Bladder microvascular endothelial cell (primary cell): ENCODE results near the gene CLMN. TPM values are rescaled to one million over a fixed set of nuclear protein-coding genes. Genes with fewer than 3 reads are reported as not detected.

Experiments used
- total RNA-seq: library from RNA; depleted of rRNA; stranded (reverse); fragments of >200 nt; gene quantifications from 2 replicates; pipeline ENCODE4 v1.2.3, GENCODE V29; 2014

CLMN gene
- 0.49 and 1.6 TPM in 2 replicates for total RNA-seq

DNA sequence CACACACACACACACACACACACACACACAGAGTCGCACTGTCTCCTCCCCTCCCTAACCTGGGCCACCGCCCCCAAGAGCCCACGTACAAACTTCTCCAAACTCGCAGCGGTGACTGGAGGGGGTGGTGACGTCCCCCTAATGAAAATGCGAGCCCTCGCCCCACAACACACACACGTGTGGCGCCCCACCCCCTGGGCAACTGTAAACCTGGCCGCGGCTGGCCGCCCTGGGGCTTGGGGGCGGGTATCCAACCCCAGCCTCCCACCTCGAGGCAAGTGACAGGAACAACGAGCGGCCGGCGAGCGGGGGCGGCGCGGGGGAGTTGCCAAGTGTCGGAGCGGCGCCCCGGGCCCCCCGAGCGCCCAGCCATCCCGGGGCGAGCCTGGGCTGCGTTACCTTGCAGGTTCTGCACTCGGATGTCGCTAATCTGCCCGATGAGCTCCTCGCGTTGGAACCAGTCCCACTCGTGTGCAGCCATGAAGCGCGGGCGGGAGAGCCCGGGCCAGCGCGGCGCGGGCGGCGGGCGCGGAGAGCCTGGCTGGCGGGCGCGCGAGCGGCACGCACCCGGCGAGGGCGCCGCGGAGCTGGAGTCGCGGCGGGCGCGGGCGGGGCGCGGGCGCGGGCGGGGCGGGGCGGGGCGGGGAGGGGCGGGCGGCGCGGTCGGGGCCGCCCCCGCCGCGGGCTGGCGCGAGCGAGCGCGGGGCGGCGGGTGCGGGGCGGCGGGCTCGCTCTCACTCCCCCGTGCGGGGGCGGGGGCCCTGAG is at the start of gene CLMN:
TSS of gene CLMN (minus strand) at position 597 of the 766 bp plus-strand sequence. CDS start at position 481, 116 bp downstream.

GRCh38 chr14:95157327-95158189 is 162.2 kb downstream of the CLMN start, which contains the start of gene DICER1:
TSS of gene DICER1 (minus strand) at chr14:95157529. CDS start at chr14:95133458, 24,071 bp downstream.

Other genes with a start within 250 kb of the CLMN start
- 24.1 and 46.2 TPM in 2 replicates for gene DICER1, start 162.4 kb downstream of the CLMN start, total RNA-seq
- gene SYNE3, start 196.7 kb upstream of the CLMN start, total RNA-seq = 11.5 and 12.7 TPM in 2 replicates
- gene GLRX5, start 215.1 kb upstream of the CLMN start, total RNA-seq = 28.0 and 35.3 TPM in 2 replicates